B cell (primary cell): ENCODE data around the gene LSM3.

Experiments used
- CTCF ChIP-seq: fragments of 200-600 bp; IDR thresholded peaks from one replicate; pipeline ENCODE4 v1.8.0; 2022; ENCODE audit warnings: antibody characterized with exemption, mild to moderate bottlenecking
- EZH2 ChIP-seq: IDR thresholded peaks from 2 replicates; pipeline ENCODE4 v1.6.1; 2012; ENCODE audit warnings: borderline replicate concordance, low read depth, mild to moderate bottlenecking, moderate library complexity, low read length; ENCODE audit not compliant: insufficient read depth, poor library complexity, severe bottlenecking

- TF ChIP-seq CTCF = no peak
- no peak for TF ChIP-seq EZH2
Observed at GRCh38 chr3:14162178-14162577, 16.4 kb upstream of the LSM3 start.
